Mesendoderm (in vitro differentiated cells): ENCODE measurements around the gene DHX38.

Source experiments
- DNase-seq: peaks from one replicate; pipeline ENCODE4 v3.0.0; 2013
- H2AK5ac ChIP-seq: 2 replicates; pipeline ENCODE4 v1.6.1; 2013; ENCODE audit warnings: low read length, inconsistent platforms
- H2BK120ac ChIP-seq: 2 replicates; pipeline ENCODE4 v1.6.1; 2013; ENCODE audit warnings: low read depth, mild to moderate bottlenecking, low read length, moderate library complexity, mixed read lengths
- H2BK15ac ChIP-seq: replicated peaks from 2 replicates; pipeline ENCODE4 v1.6.1; 2013; ENCODE audit warnings: low read depth, mild to moderate bottlenecking, moderate library complexity
- H2BK5ac ChIP-seq: 2 replicates; pipeline ENCODE4 v1.6.1; 2013; ENCODE audit warnings: low read length, inconsistent platforms
- H3K18ac ChIP-seq: 2 replicates; pipeline ENCODE4 v1.6.1; 2013; ENCODE audit warnings: mild to moderate bottlenecking, low read length, mixed read lengths
- H3K23ac ChIP-seq: one replicate; pipeline ENCODE4 v1.6.1; 2013; ENCODE audit warnings: low read length
- H3K27ac ChIP-seq: 2 replicates; pipeline ENCODE4 v1.5.1; 2013; ENCODE audit warnings: low read depth, mild to moderate bottlenecking, inconsistent platforms, low read length, moderate library complexity
- H3K27me3 ChIP-seq: 2 replicates; pipeline ENCODE4 v1.6.1; 2013; ENCODE audit warnings: low read length, control low read depth, mild to moderate bottlenecking, inconsistent platforms; ENCODE audit not compliant: insufficient read depth, poor library complexity
- H3K36me3 ChIP-seq: 2 replicates; pipeline ENCODE4 v1.6.1; 2013; ENCODE audit warnings: low read length, inconsistent platforms; ENCODE audit not compliant: control insufficient read depth, insufficient read depth
- H3K4ac ChIP-seq: one replicate; pipeline ENCODE4 v1.6.1; 2013; ENCODE audit warnings: low read depth, mild to moderate bottlenecking, low read length, moderate library complexity
- H3K4me1 ChIP-seq: 2 replicates; pipeline ENCODE4 v1.6.1; 2013; ENCODE audit warnings: low read depth, low read length, inconsistent platforms; ENCODE audit not compliant: control insufficient read depth
- H3K4me2 ChIP-seq: 2 replicates; pipeline ENCODE4 v1.6.1; 2013; ENCODE audit warnings: low read length
- H3K4me3 ChIP-seq: 2 replicates; pipeline ENCODE4 v1.5.1; 2013; ENCODE audit warnings: mild to moderate bottlenecking, low read length
- H3K56ac ChIP-seq: one replicate; pipeline ENCODE4 v1.6.1; 2013; ENCODE audit warnings: low read length
- H3K79me1 ChIP-seq: 2 replicates; pipeline ENCODE4 v1.6.1; 2013; ENCODE audit warnings: low read length, inconsistent platforms
- H3K79me2 ChIP-seq: 2 replicates; pipeline ENCODE4 v1.6.1; 2013; ENCODE audit warnings: mild to moderate bottlenecking, low read length; ENCODE audit not compliant: control insufficient read depth, insufficient read depth
- H3K9ac ChIP-seq: 2 replicates; pipeline ENCODE4 v1.6.1; 2013; ENCODE audit warnings: low read length, inconsistent platforms
- H4K5ac ChIP-seq: one replicate; pipeline ENCODE4 v1.6.1; 2013; ENCODE audit warnings: low read length
- H4K8ac ChIP-seq: one replicate; pipeline ENCODE4 v1.6.1; 2013; ENCODE audit warnings: low read depth, mild to moderate bottlenecking, control low read depth, low read length, moderate library complexity
- WGBS: extraction: QIAGEN DNeasy Blood & Tissue Kit; methylation state at CpG from one replicate; pipeline ENCODE4 v1.1.7; 2013; ENCODE audit warnings: low lambda C conversion rate, missing lambda C conversion rate; ENCODE audit not compliant: insufficient coverage; ENCODE audit errors: extremely low coverage; 5-methylcytosine and 5-hydroxymethylcytosine counted together

DHX38 gene

GRCh38 chr16:72085002-72085401 lies 8.6 kb upstream of the DHX38 start:
- H2BK120ac ChIP-seq: no peak overlapping the region
- DNase-seq: no peak
- H3K56ac ChIP-seq: no peak overlapping the region
- no peak overlapping the region for H2BK5ac ChIP-seq
- H3K4me1 ChIP-seq: no peaks in the 10 kb centered on the region
- H3K23ac ChIP-seq: no peak overlapping the region
- H3K36me3 ChIP-seq: peaks cover 5% of the 10 kb centered on the region
- no peak overlapping the region for H2AK5ac ChIP-seq
- H4K5ac ChIP-seq: no peak overlapping the region
- no peak overlapping the region for H3K18ac ChIP-seq
- H3K79me2 ChIP-seq: no peaks in the 10 kb centered on the region
- H3K27ac ChIP-seq: no peak overlapping the region
- no peaks in the 10 kb centered on the region for H3K79me1 ChIP-seq
- no peak overlapping the region for H3K9ac ChIP-seq
- H3K4me3 ChIP-seq: no peak overlapping the region
- no CpG with 5 or more reads among the region's 2 CpGs for WGBS
- H4K8ac ChIP-seq: no peak overlapping the region
- no peak overlapping the region for H3K4ac ChIP-seq
- no peaks in the 10 kb centered on the region for H3K27me3 ChIP-seq
- no peak overlapping the region for H3K4me2 ChIP-seq
- no peak overlapping the region for H2BK15ac ChIP-seq

- peaks cover 26% of the 10 kb centered on the region for H3K79me1 ChIP-seq
- peak overlapping the region; percentile 24 for H3K23ac ChIP-seq
- H3K27ac ChIP-seq: no peak overlapping the region
- no peak overlapping the region for H2BK15ac ChIP-seq
- H3K18ac ChIP-seq: no peak overlapping the region
- no peak overlapping the region for H2BK120ac ChIP-seq
- no peaks in the 10 kb centered on the region for H3K27me3 ChIP-seq
- no peak for DNase-seq
- no peak overlapping the region for H2AK5ac ChIP-seq
- H4K5ac ChIP-seq: no peak overlapping the region
- peaks cover 3% of the 10 kb centered on the region for H3K4me1 ChIP-seq
- peaks cover 26% of the 10 kb centered on the region for H3K79me2 ChIP-seq
- H3K4me2 ChIP-seq: no peak overlapping the region
- H3K36me3 ChIP-seq: peaks cover 5% of the 10 kb centered on the region
- no peak overlapping the region for H3K4ac ChIP-seq
- no peak overlapping the region for H4K8ac ChIP-seq
- H3K4me3 ChIP-seq: no peak overlapping the region
- no CpG with 5 or more reads among the region's 3 CpGs for WGBS
- H3K56ac ChIP-seq: no peak overlapping the region
- no peak overlapping the region for H3K9ac ChIP-seq
- no peak overlapping the region for H2BK5ac ChIP-seq
These were observed 2.4 kb upstream of the DHX38 start for GRCh38 chr16:72091217-72091616.

GRCh38 chr16:72092832-72093447 lies 707 bp upstream of the DHX38 start:
- H3K23ac ChIP-seq: no peak overlapping the region
- no peak overlapping the region for H4K5ac ChIP-seq
- H2AK5ac ChIP-seq: no peak overlapping the region
- no peak overlapping the region for H2BK15ac ChIP-seq
- peaks cover 26% of the 10 kb centered on the region for H3K79me2 ChIP-seq
- peak; percentile 70 for DNase-seq
- no CpG with 5 or more reads among the region's 22 CpGs for WGBS
- no peak overlapping the region for H3K4ac ChIP-seq
- H3K27ac ChIP-seq: no peak overlapping the region
- H3K18ac ChIP-seq: peak overlapping the region; percentile 61
- no peak overlapping the region for H2BK5ac ChIP-seq
- peaks cover 7% of the 10 kb centered on the region for H3K36me3 ChIP-seq
- H3K27me3 ChIP-seq: no peaks in the 10 kb centered on the region
- peaks cover 26% of the 10 kb centered on the region for H3K79me1 ChIP-seq
- H3K4me2 ChIP-seq: peak overlapping the region; percentile 46
- peak overlapping the region; percentile 85 for H3K56ac ChIP-seq
- H2BK120ac ChIP-seq: no peak overlapping the region
- peak overlapping the region; percentile 69 for H3K9ac ChIP-seq
- H4K8ac ChIP-seq: no peak overlapping the region
- peaks cover 3% of the 10 kb centered on the region for H3K4me1 ChIP-seq
- H3K4me3 ChIP-seq: peak overlapping the region; percentile 66

GRCh38 chr16:72094266-72094610 lies 591 bp downstream of the DHX38 start:
- Histone ChIP-seq H3K79me1 (peaks cover 26% of the 10 kb centered on the region), H3K4me1 (peaks cover 3% of the 10 kb centered on the region), H4K8ac (no peak overlapping the region), H2BK120ac (no peak overlapping the region), H3K9ac (peak overlapping the region; percentile 72), H3K27me3 (no peaks in the 10 kb centered on the region), H3K4me3 (peak overlapping the region; percentile 56), H3K56ac (peak overlapping the region; percentile 87), H3K27ac (no peak overlapping the region), H3K18ac (no peak overlapping the region), H3K4me2 (peak overlapping the region; percentile 76), H4K5ac (no peak overlapping the region), H2AK5ac (no peak overlapping the region), H2BK15ac (no peak overlapping the region), H3K79me2 (peaks cover 26% of the 10 kb centered on the region), H2BK5ac (no peak overlapping the region), H3K23ac (peak overlapping the region; percentile 25), H3K36me3 (peaks cover 9% of the 10 kb centered on the region), H3K4ac (peak overlapping the region; percentile 28)
- no CpG with 5 or more reads among the region's 11 CpGs for WGBS
- peak; percentile 49 for DNase-seq

- Histone ChIP-seq H3K4ac (no peak overlapping the region), H2BK120ac (no peak overlapping the region), H3K79me1 (peaks cover 19% of the 10 kb centered on the region), H4K8ac (no peak overlapping the region), H3K27ac (no peak overlapping the region), H3K79me2 (peaks cover 20% of the 10 kb centered on the region), H3K4me1 (peaks cover 3% of the 10 kb centered on the region), H3K27me3 (no peaks in the 10 kb centered on the region), H4K5ac (no peak overlapping the region), H3K9ac (no peak overlapping the region), H2BK5ac (no peak overlapping the region), H3K36me3 (peaks cover 28% of the 10 kb centered on the region), H3K23ac (no peak overlapping the region), H3K56ac (no peak overlapping the region), H3K4me2 (no peak overlapping the region), H2BK15ac (no peak overlapping the region), H2AK5ac (no peak overlapping the region), H3K4me3 (no peak overlapping the region), H3K18ac (no peak overlapping the region)
- DNase-seq: peak; percentile 63
- WGBS: no CpG with 5 or more reads among the region's 15 CpGs
These were observed 5.3 kb downstream of the DHX38 start for GRCh38 chr16:72098936-72099335.

GRCh38 chr16:72099377-72099818 lies 5.8 kb downstream of the DHX38 start:
- Histone ChIP-seq H3K79me2 (peaks cover 15% of the 10 kb centered on the region), H3K36me3 (peaks cover 31% of the 10 kb centered on the region), H3K4ac (no peak overlapping the region), H3K4me1 (peaks cover 3% of the 10 kb centered on the region), H3K4me3 (no peak overlapping the region), H3K27ac (no peak overlapping the region), H3K27me3 (no peaks in the 10 kb centered on the region), H2BK15ac (no peak overlapping the region), H2BK120ac (no peak overlapping the region), H2AK5ac (no peak overlapping the region), H3K56ac (no peak overlapping the region), H3K18ac (no peak overlapping the region), H4K5ac (no peak overlapping the region), H4K8ac (no peak overlapping the region), H3K4me2 (no peak overlapping the region), H2BK5ac (no peak overlapping the region), H3K9ac (no peak overlapping the region), H3K79me1 (peaks cover 16% of the 10 kb centered on the region), H3K23ac (no peak overlapping the region)
- DNase-seq: peak; percentile 82
- no CpG with 5 or more reads among the region's 12 CpGs for WGBS
